ENCODE measurements around the gene LY86.

- TF ChIP-seq E2F1 (CRISPR knock-in tag; IDR thresholded peaks at IDR 0.05) (no peak), GTF2I (CRISPR knock-in tag; conservative IDR thresholded peaks at IDR 0.05) (no peak), CTCF (IDR thresholded peaks at IDR 0.05) (no peak), NR2C2 (CRISPR knock-in tag; IDR thresholded peaks at IDR 0.05) (no peak), NFYB (CRISPR knock-in tag; conservative IDR thresholded peaks at IDR 0.05; ENCODE audit: low read depth) (no peak), ZNF121 (CRISPR knock-in tag; IDR thresholded peaks at IDR 0.05) (no peak), MAX (CRISPR knock-in tag; IDR thresholded peaks at IDR 0.05) (no peak), ATF3 (CRISPR knock-in tag; conservative IDR thresholded peaks at IDR 0.05) (no peak), TCF7 (CRISPR knock-in tag; IDR thresholded peaks at IDR 0.05; ENCODE audit: low read depth) (no peak), FOXP1 (CRISPR knock-in tag; IDR thresholded peaks at IDR 0.05; ENCODE audit: borderline replicate concordance) (no peak), FOXK1 (CRISPR knock-in tag; IDR thresholded peaks at IDR 0.05) (no peak)
These were observed 97.7 kb downstream of the LY86 start for GRCh38 chr6:6686176-6686575.

Data from WTC11 (cell line).